H9 (cell line): ENCODE measurements around the gene SPARCL1. TPM values are rescaled to one million over a fixed set of nuclear protein-coding genes. Genes with fewer than 3 reads are reported as not detected.

Experiments used
- total RNA-seq: library from RNA; stranded (reverse); gene quantifications from 2 replicates; pipeline ENCODE4 v1.2.1, GENCODE V29; 2021

SPARCL1 gene
- total RNA-seq, 1 experiment from 2014 or later: 0.17 TPM

Other genes with a start within 250 kb of the SPARCL1 start
- not detected in 2 replicates for gene HSD17B13, start 206.5 kb downstream of the SPARCL1 start, total RNA-seq
- gene HSD17B11, start 138.2 kb downstream of the SPARCL1 start, total RNA-seq: 7.9 and 8.8 TPM in 2 replicates
- 27.6 and 28.5 TPM in 2 replicates for gene NUDT9, start 106.8 kb downstream of the SPARCL1 start, total RNA-seq
- not detected in 2 replicates for gene DSPP, start 79.2 kb upstream of the SPARCL1 start, total RNA-seq
- not detected in 2 replicates for gene DMP1, start 120.9 kb upstream of the SPARCL1 start, total RNA-seq